Activated naive CD8-positive, alpha-beta T cell (primary cell): ENCODE data around the gene SLC40A1.

Experiments
- H3K27ac Mint-ChIP-seq: one replicate; pipeline ENCODE4 v1.8.0; 2021; ENCODE audit warnings: mixed read lengths
- H3K27me3 Mint-ChIP-seq: one replicate; pipeline ENCODE4 v1.8.0; 2021; ENCODE audit warnings: mixed read lengths
- H3K36me3 Mint-ChIP-seq: one replicate; pipeline ENCODE4 v1.8.0; 2021; ENCODE audit warnings: mixed read lengths
- H3K4me1 Mint-ChIP-seq: one replicate; pipeline ENCODE4 v1.8.0; 2021; ENCODE audit warnings: low read depth, mixed read lengths
- H3K4me3 Mint-ChIP-seq: one replicate; pipeline ENCODE4 v1.8.0; 2021; ENCODE audit warnings: mild to moderate bottlenecking, mixed read lengths
- H3K9me3 Mint-ChIP-seq: one replicate; pipeline ENCODE4 v1.8.0; 2021; ENCODE audit warnings: low read depth, mixed read lengths

SLC40A1 gene

DNA sequence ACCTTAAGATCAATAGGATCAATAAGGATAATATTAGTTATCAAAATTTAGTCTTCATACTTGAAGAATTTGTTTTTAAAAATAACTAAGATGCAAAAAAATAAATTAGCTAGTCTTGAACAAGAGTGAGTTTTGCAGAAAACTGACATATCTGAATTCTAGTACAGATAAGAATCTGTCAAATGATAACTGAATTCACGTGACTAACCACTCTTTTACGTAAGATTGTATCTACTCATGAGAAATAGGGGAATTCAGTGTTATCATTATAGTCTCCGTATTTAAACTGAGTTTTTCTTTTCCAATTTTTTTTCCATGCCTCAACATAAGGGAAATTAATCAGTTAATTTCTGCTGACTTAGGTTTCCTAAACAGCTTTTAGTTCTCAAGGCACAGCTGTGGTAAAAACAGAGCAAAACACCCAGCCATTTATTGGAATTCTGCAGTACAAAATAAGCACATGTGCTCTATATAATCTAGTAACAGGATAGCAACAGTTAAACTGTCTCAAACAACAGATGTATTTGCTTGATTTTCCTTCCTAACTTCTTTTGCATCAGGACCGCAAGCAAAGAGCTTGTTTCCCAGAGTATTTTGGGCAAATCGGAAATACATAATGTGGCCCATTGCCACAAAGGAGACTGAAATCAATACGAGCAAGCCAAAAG is 19.1 kb downstream of the SLC40A1 start:
- Mint-ChIP-seq H3K4me1 (peaks cover 8% of the 10 kb centered on the region), H3K27me3 (no peaks in the 10 kb centered on the region), H3K9me3 (no peaks in the 10 kb centered on the region)

DNA sequence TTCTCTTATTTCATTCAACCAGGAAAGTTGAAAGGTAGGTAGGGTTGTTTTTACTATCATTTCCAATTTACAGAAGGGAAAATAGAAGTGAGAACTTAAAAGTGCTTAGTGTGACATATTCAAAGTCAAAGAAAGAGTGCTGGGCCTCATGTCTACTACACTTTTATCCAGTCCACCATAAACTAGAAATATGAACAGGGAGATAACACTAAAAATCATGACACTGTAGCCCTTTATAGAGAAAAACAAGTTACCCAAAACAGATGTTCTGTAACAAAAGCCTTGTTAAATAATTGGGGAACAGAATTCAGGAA is 20.4 kb downstream of the SLC40A1 start:
- no peak overlapping the region for H3K4me3 Mint-ChIP-seq
- H3K27ac Mint-ChIP-seq, result no peak overlapping the region
- H3K4me1 Mint-ChIP-seq, result peaks cover 7% of the 10 kb centered on the region
- peaks cover 14% of the 10 kb centered on the region for H3K36me3 Mint-ChIP-seq
- no peaks in the 10 kb centered on the region for H3K9me3 Mint-ChIP-seq
- H3K27me3 Mint-ChIP-seq, result no peaks in the 10 kb centered on the region

More for the DNA sequence above, 19.1 kb downstream of the SLC40A1 start:
- no peak overlapping the region for H3K27ac Mint-ChIP-seq
- no peak overlapping the region for H3K4me3 Mint-ChIP-seq
- peaks cover 17% of the 10 kb centered on the region for H3K36me3 Mint-ChIP-seq

DNA sequence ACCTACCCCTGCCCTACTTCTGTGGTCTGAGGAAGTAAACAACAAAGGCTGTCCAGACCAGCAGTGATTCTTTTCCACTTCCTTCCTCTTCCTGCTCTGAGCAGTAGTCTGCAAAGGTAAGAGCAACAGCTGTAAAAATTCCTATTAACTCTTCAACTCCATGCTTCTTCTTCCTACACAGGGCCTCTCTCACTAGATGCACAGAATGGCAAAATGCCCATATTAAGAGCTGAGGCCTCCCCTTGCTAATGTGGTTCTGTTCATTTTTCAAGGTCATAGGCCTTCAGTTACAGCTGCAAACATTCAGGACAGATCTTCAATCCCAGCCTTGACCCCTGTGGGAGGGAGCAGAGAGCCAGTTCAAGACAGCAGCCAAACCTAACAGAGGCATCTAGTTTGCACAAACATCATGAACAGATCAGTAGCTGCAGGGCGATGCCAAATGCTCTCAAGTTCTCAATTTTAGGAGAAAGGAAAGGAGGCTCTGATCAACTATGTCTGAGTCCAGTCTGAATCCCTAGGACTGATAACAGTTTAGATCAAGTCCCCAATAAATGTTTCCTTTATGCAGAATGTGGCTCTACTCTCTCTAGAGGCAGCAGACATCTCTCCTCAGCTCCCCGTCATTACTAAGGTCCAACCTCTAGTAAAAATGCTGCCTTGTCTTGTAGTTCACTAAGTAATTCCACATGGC is 20.9 kb downstream of the SLC40A1 start:
- H3K36me3 Mint-ChIP-seq, result peaks cover 9% of the 10 kb centered on the region
- H3K4me1 Mint-ChIP-seq, result peaks cover 7% of the 10 kb centered on the region
- H3K27me3 Mint-ChIP-seq, result no peaks in the 10 kb centered on the region
- H3K9me3 Mint-ChIP-seq, result no peaks in the 10 kb centered on the region
- H3K27ac Mint-ChIP-seq, result no peak overlapping the region
- no peak overlapping the region for H3K4me3 Mint-ChIP-seq

DNA sequence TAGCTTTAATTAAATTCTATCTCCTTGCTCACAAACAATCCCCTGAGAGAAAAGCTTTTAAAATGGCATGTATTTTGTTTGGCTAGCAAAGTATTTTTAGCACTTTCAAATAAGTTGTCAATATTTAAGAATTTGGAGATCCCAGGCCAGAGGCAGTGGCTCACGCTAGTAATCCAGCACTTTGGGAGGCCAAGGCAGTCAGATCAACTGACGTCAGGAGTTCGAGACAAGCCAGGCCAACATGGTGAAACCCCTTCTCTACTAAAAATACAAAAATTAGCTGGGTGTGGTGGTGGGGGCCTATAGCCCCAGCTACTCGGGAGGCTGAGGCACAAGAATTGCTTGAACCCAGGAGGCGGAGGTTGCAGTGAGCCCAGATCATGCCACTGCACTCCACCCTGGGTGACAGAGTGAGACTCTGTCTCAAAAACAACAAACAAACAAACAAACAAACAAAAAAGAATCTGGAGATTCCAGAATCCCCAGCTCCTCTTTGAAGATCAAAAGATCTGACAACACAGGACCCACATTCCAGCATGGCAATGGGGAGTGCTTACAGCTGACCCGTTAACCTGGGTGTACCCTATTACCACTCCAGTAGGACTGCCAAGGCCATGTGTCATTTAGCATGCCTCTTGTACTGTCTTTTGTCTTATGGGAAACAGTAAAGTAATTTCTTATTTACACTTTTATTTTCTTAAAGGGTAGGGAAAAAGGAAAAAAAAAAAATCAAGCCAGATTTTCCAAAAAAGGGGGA is 21.9 kb downstream of the SLC40A1 start:
- Mint-ChIP-seq H3K27ac (no peak overlapping the region), H3K27me3 (no peaks in the 10 kb centered on the region), H3K4me1 (peaks cover 7% of the 10 kb centered on the region), H3K36me3 (peaks cover 7% of the 10 kb centered on the region), H3K9me3 (no peaks in the 10 kb centered on the region), H3K4me3 (no peak overlapping the region)

DNA sequence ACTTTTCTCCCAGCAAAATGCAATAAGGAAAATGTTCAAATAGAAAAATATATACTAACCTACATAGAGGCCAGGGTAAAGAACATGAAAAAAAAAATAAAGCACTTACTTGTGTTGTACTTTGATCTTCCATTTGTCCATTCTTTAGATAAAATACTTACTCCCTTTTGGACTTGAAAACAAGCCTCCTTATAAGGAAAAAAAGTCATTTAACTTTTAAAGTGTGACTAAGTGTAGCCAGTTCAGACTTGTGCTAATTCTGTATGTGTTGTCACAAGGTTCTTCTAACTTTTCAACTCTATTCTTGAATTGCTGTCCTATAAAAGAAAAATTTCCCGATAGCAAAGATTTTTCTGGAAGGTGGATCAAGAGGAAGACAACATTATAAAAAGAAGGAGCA is 23.2 kb downstream of the SLC40A1 start:
- Mint-ChIP-seq H3K27ac (no peak overlapping the region), H3K27me3 (no peaks in the 10 kb centered on the region), H3K9me3 (no peaks in the 10 kb centered on the region), H3K4me3 (no peak overlapping the region), H3K36me3 (peaks cover 4% of the 10 kb centered on the region), H3K4me1 (peaks cover 7% of the 10 kb centered on the region)

DNA sequence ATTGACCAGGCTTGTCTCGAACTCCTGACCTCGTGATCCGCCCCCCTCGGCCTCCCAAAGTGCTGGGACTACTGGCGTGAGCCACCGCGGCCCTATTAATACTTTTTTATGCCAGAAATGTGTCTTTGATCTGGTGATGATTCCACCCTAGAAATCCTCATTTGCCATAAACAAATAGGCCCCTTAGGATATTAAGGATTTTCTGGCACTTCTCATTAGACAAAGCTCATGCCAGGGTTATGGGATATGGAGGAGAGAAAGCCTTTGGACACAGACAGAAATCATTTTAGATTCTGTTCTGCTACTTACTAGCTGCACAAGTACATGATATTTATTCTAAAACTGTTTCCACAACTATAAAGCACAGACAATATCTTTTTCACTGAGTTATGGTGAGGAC is 24.1 kb downstream of the SLC40A1 start:
- Mint-ChIP-seq H3K27me3 (no peaks in the 10 kb centered on the region), H3K36me3 (peaks cover 4% of the 10 kb centered on the region), H3K9me3 (no peaks in the 10 kb centered on the region), H3K4me3 (no peak overlapping the region), H3K27ac (no peak overlapping the region), H3K4me1 (peaks cover 7% of the 10 kb centered on the region)

DNA sequence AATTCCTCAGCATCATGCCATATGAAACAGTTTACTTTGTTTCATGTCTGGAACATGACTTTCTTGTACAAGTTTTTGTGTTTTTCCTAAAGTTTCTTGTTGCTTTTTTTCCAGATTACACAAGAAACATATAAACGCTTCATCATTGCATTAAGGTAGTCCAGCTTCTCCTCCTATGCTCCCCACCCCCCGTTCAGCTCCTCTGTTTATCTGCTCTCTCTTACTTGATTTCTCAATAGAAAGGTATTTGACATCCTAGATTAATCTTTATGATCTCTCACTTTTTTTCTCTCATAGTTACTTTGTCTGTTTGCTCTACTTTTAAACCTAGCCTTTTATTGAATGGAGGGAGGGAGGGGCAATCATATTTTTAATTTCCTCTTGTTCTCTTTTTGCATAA is 25.4 kb downstream of the SLC40A1 start:
- Mint-ChIP-seq H3K36me3 (peaks cover 2% of the 10 kb centered on the region), H3K27me3 (no peaks in the 10 kb centered on the region), H3K4me3 (no peak overlapping the region), H3K9me3 (no peaks in the 10 kb centered on the region), H3K27ac (no peak overlapping the region), H3K4me1 (peaks cover 5% of the 10 kb centered on the region)

DNA sequence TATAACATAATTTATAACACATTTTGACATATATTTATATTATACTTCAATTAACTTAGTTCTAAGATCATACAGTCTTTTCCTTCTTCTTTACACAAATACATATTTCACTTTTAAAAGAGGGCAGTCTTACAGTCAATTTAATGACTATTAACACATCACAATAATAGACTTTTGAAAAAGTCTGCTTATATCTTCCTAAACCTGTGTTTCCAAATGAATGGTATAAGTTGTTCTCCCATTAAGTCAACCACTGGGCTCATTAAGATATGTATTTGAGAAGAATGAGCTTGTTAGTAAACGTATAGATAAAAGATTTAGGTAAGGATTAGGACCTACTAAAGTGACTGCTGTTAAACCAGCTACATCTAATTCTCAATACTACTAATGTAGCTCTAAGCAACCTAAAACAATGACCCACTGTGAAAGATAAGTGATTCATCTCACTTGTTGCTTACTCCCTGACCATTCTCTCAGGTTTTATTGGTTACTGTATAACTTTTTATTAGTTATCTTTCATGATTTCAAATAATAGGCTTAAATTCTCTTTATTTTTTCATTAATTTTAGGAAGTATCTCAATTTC is 27.0 kb downstream of the SLC40A1 start:
- Mint-ChIP-seq H3K9me3 (no peaks in the 10 kb centered on the region), H3K27me3 (no peaks in the 10 kb centered on the region), H3K4me3 (no peak overlapping the region), H3K27ac (no peak overlapping the region), H3K36me3 (peaks cover 2% of the 10 kb centered on the region), H3K4me1 (no peaks in the 10 kb centered on the region)

DNA sequence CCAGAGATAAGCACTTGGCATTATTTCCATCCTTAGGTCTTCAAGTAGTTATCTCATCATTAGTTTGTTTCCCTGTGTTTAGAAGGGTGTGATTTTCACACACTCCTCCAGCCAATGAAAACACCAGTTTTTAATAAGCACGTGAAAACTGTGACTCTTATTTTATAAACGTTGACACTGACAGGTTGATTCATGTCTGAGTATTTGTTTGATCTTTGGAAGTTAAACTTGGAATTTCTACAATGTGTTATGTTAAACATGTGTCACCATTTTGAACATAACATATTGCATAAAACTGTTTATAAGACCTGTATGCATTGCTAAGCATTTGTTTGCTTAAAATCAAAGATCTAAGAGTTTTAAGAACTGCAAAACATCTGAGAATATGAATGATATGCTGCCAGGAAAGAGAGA is 27.6 kb downstream of the SLC40A1 start:
- Mint-ChIP-seq H3K27ac (no peak overlapping the region), H3K9me3 (no peaks in the 10 kb centered on the region), H3K27me3 (no peaks in the 10 kb centered on the region), H3K4me3 (no peak overlapping the region), H3K36me3 (no peaks in the 10 kb centered on the region), H3K4me1 (no peaks in the 10 kb centered on the region)

DNA sequence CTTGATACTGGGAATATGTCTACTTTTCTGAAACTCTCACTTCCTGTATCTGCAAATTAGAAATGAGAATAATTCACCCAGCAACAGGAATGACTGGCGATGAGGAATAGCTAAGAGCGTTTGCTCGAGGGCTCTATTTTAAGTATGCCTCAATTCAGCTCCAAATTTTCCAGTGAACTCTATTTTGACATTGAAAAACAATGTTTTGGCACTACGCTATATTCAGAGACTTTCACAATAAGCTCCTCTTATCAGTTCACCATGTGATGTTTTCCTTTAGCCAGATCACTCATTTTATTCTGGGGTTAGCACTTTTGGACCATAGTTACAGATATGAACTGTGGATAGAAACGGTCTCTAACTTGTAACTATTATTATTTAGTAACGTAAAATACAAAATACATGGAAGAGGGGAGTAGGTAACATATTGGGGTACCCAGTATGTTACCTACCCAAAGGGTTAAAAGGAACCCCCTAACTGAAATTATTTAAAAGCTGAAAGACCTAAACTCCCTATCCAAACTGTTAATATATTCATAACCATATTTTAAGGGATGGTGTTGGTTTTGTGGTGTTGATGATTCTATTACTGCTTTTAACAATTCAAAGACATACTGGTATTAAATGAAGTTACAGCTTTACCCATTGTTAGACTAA is 28.1 kb downstream of the SLC40A1 start:
- Mint-ChIP-seq H3K36me3 (no peaks in the 10 kb centered on the region), H3K4me3 (no peak overlapping the region), H3K27ac (no peak overlapping the region), H3K27me3 (no peaks in the 10 kb centered on the region), H3K4me1 (no peaks in the 10 kb centered on the region), H3K9me3 (no peaks in the 10 kb centered on the region)

DNA sequence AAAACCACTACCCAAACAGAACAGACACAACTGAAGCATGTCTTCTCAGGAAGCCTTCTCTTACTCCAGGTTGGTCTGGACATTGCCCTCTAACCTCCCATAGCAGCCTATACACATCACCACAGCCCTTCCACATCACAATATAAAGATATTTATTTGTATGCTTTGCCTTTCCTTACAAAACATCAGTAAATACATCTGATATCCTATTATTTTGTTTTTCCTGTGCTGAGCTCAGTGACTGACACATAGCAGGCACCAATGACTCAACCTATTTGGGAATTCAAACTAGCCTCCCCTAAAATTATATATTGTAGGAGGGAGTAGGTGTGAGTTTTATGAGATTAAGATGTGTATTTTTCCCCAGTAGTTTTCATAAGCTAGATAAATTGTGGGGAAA is 28.8 kb downstream of the SLC40A1 start:
- no peaks in the 10 kb centered on the region for H3K36me3 Mint-ChIP-seq
- no peaks in the 10 kb centered on the region for H3K4me1 Mint-ChIP-seq
- H3K27me3 Mint-ChIP-seq, result no peaks in the 10 kb centered on the region
- no peak overlapping the region for H3K4me3 Mint-ChIP-seq
- no peak overlapping the region for H3K27ac Mint-ChIP-seq
- H3K9me3 Mint-ChIP-seq, result no peaks in the 10 kb centered on the region

DNA sequence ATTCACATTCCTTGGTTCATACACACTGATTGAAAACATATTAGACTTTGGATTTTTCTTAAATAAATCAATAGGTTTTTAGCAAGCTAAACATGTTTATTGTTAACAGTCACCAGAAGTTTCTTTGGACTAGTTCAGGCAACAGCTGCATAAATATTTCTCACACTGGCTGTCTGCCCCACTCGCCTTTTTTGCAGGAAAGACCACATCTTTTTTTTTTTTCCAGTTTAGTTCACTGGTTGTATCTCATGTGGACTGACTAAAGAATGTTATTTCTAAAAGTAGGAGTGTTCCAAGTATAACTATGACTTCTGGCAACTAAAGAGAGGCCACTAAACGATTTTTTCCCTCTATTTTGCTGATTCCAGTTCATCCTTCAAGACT is 31.1 kb downstream of the SLC40A1 start:
- H3K9me3 Mint-ChIP-seq, result no peaks in the 10 kb centered on the region
- H3K4me3 Mint-ChIP-seq, result no peak overlapping the region
- H3K27me3 Mint-ChIP-seq, result no peaks in the 10 kb centered on the region
- H3K36me3 Mint-ChIP-seq, result no peaks in the 10 kb centered on the region
- H3K27ac Mint-ChIP-seq, result no peak overlapping the region
- no peaks in the 10 kb centered on the region for H3K4me1 Mint-ChIP-seq

DNA sequence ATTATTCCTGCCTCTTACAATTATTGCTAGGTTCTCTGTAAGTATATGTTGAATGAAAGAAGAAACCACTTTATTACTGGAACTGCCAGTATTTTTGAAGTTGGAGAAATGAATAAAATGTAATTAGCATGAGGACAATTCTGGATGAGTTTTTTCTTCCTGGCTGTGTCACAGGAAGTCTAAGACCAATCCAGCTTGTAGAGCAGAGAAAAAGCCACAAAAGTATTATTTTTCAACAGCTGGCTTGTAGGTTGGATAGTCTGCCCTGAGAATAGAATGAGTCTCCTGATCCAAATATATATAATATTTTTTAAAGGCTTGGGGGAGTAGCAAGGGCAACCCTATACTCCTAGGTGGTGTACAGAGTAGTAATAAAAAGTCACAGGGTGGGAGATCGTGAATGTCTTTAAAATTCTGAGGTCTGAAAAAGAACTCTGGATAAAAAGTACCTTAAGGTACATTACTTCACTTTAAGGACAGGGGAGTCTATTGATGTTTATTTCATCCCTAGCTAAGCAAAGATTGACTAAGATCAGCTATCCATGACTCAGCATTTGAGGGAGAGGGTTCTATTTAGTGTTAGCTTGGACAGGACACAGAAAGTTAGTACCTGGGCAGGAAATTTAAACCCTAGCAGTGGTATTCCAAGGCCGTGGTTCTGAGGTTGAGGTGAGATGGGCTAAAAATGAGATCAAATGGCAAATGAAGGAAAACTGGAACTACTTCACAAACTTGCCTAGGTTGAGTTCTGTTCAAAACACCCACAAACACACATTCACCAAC is 31.7 kb downstream of the SLC40A1 start:
- no peaks in the 10 kb centered on the region for H3K27me3 Mint-ChIP-seq
- H3K27ac Mint-ChIP-seq, result no peak overlapping the region
- H3K4me3 Mint-ChIP-seq, result no peak overlapping the region
- no peaks in the 10 kb centered on the region for H3K9me3 Mint-ChIP-seq
- H3K36me3 Mint-ChIP-seq, result no peaks in the 10 kb centered on the region
- no peaks in the 10 kb centered on the region for H3K4me1 Mint-ChIP-seq

DNA sequence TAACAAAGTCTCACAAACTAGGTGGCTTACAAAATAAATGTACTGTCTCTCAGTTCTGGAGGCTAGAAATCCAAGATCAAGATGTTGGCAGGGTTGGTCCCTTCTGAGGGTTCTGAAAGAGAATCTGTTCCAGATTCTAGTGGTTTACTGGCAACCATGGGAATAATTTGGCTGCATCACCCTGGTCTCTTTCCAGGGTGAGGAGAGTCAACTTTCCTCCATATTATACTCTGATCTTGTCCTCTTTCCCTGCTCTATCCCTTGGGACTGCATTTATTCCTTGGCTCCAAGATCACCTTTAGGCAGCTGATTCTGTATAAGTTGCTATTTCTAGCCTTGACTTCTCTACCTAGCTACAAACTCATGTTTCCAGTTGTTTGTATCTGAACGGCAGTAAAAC is 35.2 kb downstream of the SLC40A1 start:
- Mint-ChIP-seq H3K36me3 (peaks cover 2% of the 10 kb centered on the region), H3K4me1 (no peaks in the 10 kb centered on the region), H3K4me3 (no peak overlapping the region)

More for the DNA sequence above, 35.2 kb downstream of the SLC40A1 start:
- Mint-ChIP-seq H3K9me3 (peaks cover 4% of the 10 kb centered on the region), H3K27me3 (no peaks in the 10 kb centered on the region), H3K27ac (no peak overlapping the region)
